GM12801 (cell line): ENCODE results near the gene FKBP8.

Experiments used
- CTCF ChIP-seq: IDR thresholded peaks from one replicate; pipeline ENCODE4 v1.5.1; 2011; ENCODE audit warnings: control low read depth; ENCODE audit not compliant: insufficient read length; ENCODE audit errors: extremely low read depth

FKBP8 gene

GRCh38 chr19:18568367-18568766, 25.0 kb upstream of the FKBP8 start:
- no peak for TF ChIP-seq CTCF

GRCh38 chr19:18566953-18567352, 23.6 kb upstream of the FKBP8 start:
- TF ChIP-seq CTCF, result no peak

- TF ChIP-seq CTCF, result no peak
Observed at GRCh38 chr19:18562086-18562485, 18.7 kb upstream of the FKBP8 start.

- TF ChIP-seq CTCF, result no peak
Observed at GRCh38 chr19:18559685-18560084, 16.3 kb upstream of the FKBP8 start.

- TF ChIP-seq CTCF, result no peak
Observed at GRCh38 chr19:18558604-18559003, 15.2 kb upstream of the FKBP8 start.

GRCh38 chr19:18558202-18558555, 14.8 kb upstream of the FKBP8 start:
- TF ChIP-seq CTCF, result no peak

- no peak for TF ChIP-seq CTCF
Observed at GRCh38 chr19:18557411-18558201, 14.2 kb upstream of the FKBP8 start, which contains the start of gene KXD1. KXD1 (plus strand) TSS chr19:18557870; CDS start chr19:18562057, 4,187 bp downstream.

- no peak for TF ChIP-seq CTCF
Observed at GRCh38 chr19:18551631-18552030, 8.3 kb upstream of the FKBP8 start.
